GM10248 (cell line): ENCODE measurements around the gene TMEM234.

Experiments
- CTCF ChIA-PET: fragments of 300-600 bp; sonication (Branson Sonifier 250); formaldehyde crosslinking; extraction: SDS; loops from one replicate; lab custom pipeline; 2021; ENCODE audit warnings: antibody characterized with exemption; lab: Yijun Ruan, JAX
- POLR2A ChIA-PET: fragments of 350-650 bp; sonication (Branson Sonifier 250); formaldehyde crosslinking; extraction: SDS; loops from one replicate; lab custom pipeline; 2020; ENCODE audit warnings: antibody characterized with exemption; lab: Yijun Ruan, JAX
- DNase-seq: peaks from one replicate; pipeline ENCODE4 v3.0.0; 2012; ENCODE audit errors: extremely low spot score
- TF ChIP-seq, protein P1 (sequence below): IDR thresholded peaks from 2 replicates; pipeline ENCODE4 v1.5.1; 2012; ENCODE audit warnings: mild to moderate bottlenecking, low read depth; ENCODE audit errors: extremely low read depth, missing control alignments, control extremely low read depth

TMEM234 gene

DNA sequence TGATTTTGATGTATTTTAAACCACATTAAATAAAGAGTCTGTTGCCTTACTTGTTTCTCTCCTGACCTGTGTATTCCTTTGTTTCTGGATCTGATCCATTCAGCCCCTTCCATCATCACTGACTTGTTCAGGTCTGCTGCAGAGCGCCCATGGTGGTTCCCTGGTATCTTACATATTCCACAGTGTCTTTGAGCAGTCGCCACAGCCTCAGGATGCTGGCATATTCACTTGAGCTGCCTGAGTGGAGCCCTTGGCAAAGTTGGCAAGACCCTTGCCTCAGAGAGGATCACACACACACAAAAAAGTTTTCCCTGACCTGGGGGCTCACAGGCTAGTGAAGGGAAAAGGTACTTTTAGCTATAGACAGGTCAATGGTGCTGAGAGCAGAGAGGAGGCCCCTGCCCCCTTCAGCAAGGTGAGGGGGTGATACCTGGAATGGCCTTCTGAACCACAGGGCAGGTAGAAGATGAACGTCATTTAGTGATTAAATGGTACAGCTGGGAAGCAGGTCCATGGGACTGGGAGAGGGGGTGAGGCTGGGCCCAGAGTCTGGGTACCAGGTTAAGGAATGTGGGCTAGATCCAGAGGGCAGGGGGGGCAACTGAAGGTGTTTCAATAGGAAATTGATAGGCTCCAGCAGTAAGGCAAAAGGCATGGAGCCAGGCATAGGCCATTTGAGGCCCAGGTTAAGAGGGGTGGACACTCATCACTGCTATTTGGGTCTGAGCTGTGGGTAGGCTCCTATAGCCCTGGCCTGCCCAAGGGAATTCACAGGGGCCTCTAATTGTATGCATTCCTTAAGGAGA lies 23.7 kb downstream of the TMEM234 start:
- TF ChIP-seq, protein P1, sequence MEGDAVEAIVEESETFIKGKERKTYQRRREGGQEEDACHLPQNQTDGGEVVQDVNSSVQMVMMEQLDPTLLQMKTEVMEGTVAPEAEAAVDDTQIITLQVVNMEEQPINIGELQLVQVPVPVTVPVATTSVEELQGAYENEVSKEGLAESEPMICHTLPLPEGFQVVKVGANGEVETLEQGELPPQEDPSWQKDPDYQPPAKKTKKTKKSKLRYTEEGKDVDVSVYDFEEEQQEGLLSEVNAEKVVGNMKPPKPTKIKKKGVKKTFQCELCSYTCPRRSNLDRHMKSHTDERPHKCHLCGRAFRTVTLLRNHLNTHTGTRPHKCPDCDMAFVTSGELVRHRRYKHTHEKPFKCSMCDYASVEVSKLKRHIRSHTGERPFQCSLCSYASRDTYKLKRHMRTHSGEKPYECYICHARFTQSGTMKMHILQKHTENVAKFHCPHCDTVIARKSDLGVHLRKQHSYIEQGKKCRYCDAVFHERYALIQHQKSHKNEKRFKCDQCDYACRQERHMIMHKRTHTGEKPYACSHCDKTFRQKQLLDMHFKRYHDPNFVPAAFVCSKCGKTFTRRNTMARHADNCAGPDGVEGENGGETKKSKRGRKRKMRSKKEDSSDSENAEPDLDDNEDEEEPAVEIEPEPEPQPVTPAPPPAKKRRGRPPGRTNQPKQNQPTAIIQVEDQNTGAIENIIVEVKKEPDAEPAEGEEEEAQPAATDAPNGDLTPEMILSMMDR: no peak
- POLR2A ChIA-PET: interaction anchor here (1.1 to 1.7 kb wide), 2 partner anchors 19 to 138 kb away, joined by 4 read pairs; partner anchors contain the start of genes MARCKSL1 and TXLNA
- no peak for DNase-seq
- CTCF ChIA-PET: interaction anchor here (0.9 to 2.8 kb wide), 9 partner anchors 10 to 215 kb away, joined by 3 to 17 read pairs (median 4); no protein-coding TSS in a partner anchor

DNA sequence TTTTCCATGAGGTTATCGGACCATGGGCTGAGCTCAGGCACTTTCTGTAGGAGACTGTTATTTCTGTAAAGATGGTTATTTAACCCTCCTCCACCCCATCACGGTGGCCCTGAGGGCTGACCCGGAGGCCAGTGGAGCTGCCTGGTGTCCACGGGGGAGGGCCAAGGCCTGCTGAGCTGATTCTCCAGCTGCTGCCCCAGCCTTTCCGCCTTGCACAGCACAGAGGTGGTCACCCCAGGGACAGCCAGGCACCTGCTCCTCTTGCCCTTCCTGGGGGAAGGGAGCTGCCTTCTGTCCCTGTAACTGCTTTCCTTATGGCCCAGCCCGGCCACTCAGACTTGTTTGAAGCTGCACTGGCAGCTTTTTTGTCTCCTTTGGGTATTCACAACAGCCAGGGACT lies 24.3 kb downstream of the TMEM234 start:
- TF ChIP-seq, protein P1: no peak
- POLR2A ChIA-PET: interaction anchor here (0.8 to 1.7 kb wide), 4 partner anchors 15 to 139 kb away, joined by 3 to 4 read pairs (median 4); partner anchors contain the start of genes MARCKSL1 and TXLNA
- CTCF ChIA-PET: interaction anchor here (0.9 to 2.8 kb wide), 8 partner anchors 10 to 215 kb away, joined by 3 to 17 read pairs (median 4); no protein-coding TSS in a partner anchor
- no peak for DNase-seq

DNA sequence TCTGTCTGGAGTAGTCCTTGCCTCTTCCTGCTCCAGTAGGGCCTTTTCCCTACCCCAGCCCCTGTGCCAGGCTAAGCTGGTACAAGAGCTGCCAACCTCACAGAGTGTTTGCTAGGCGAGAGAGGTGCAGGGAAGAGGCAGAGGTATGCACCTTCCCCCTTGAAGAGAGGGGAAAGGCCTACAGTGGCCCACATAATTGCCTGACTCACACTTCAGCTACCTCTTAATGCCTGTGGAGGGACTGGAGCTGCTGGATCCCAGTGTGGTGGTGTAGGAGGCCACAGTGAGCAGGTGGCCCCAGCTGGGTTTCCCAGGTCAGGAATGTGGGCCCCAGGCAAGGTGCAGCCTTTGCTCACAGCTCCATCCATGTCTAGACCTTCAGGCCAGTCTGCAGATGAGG lies 25.1 kb downstream of the TMEM234 start:
- POLR2A ChIA-PET: interaction anchor here (0.8 to 1.7 kb wide), 5 partner anchors 12 to 140 kb away, joined by 3 to 4 read pairs (median 3); partner anchors contain the start of gene TXLNA
- CTCF ChIA-PET: interaction anchor here (0.9 to 2.8 kb wide), 6 partner anchors 10 to 216 kb away, joined by 3 to 17 read pairs (median 4); no protein-coding TSS in a partner anchor
- no peak for DNase-seq
- TF ChIP-seq, protein P1: no peak

DNA sequence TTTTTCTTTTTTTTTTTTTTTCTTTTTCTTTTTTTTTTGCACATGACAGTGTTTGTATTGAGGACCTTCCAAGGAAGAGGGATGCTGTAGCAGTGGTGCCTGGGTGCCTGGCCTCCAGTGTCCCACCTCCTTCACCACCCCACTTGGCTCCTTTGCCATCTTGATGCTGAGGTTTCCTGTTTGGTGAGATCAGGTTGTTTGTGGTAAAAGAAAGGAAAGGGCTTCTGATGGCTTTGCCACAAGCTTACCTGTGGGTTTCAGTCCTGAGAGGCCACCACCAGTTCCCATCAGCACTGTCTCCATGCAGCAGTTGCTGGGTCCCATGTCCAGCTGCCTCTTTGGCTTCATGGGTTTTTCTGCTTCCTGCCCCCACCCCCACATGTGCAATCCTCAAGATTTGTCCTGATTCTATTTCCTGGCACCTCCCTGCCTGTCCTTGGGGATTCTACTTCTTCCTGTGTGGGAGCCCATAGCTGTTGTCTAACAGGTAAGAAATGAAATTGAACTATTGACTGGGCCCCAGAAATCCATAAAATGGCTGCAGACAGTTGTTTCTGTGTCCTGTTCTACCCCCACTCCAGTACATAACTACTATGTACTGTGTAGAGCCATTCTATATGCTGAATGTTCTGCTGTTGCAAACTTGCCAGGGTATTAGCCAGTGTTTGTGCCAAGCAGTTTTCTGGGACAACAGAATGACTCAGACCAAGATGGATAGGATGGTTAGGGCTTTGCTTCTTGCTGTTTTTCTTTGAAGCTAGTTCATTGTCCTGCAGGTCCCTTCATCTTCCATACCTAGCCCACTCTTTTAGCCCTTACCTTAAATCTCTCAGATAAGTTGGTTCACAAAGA lies 26.0 kb downstream of the TMEM234 start:
- ChIA-PET POLR2A (interaction anchor here (0.6 to 1.4 kb wide), 6 partner anchors 11 to 141 kb away, joined by 3 to 4 read pairs (median 4); partner anchors contain the start of genes MARCKSL1 and TXLNA), CTCF (interaction anchor here (0.9 to 1.7 kb wide), 3 partner anchors 52 to 217 kb away, joined by 3 to 4 read pairs (median 4); no protein-coding TSS in a partner anchor)
- no peak for DNase-seq
- TF ChIP-seq, protein P1: no peak

DNA sequence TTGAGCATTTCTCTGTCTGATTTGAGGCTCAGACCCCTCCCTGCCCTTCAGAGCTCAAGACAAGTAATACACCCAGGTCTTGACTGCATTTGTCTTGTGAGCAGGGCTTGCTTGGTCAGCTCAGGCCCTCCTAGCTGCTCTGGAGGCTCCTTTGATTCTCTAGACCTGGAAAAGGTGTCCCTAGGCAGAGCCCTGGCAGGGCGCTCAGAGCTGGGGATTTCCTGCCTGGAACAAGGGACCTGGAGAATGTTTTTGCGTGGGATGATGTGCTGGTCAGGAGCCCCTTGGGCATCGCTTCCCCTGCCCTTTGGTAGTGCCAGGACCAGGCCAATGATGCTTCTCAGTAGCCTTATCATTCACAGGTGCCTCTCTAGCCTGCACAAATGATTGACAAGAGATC lies 26.6 kb downstream of the TMEM234 start:
- CTCF ChIA-PET: interaction anchor here (1.1 to 1.7 kb wide), 4 partner anchors 11 to 218 kb away, joined by 3 to 8 read pairs (median 4); no protein-coding TSS in a partner anchor
- POLR2A ChIA-PET: interaction anchor here (1.0 to 1.3 kb wide), 2 partner anchors 16 to 140 kb away, joined by 3 to 4 read pairs; partner anchors contain the start of genes MARCKSL1 and TXLNA
- no peak for DNase-seq
- TF ChIP-seq, protein P1: no peak

DNA sequence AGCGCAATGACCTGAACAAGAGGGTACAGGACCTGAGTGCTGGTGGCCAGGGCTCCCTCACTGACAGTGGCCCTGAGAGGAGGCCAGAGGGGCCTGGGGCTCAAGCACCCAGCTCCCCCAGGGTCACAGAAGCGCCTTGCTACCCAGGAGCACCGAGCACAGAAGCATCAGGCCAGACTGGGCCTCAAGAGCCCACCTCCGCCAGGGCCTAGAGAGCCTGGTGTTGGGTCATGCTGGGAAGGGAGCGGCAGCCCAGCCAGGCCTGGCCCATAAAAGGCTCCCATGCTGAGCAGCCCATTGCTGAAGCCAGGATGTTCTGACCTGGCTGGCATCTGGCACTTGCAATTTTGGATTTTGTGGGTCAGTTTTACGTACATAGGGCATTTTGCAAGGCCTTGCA lies 27.2 kb downstream of the TMEM234 start:
- DNase-seq: no peak
- TF ChIP-seq, protein P1: no peak
- POLR2A ChIA-PET: interaction anchor here (1.0 to 1.3 kb wide), 2 partner anchors 16 to 141 kb away, joined by 3 to 4 read pairs; partner anchors contain the start of genes MARCKSL1 and TXLNA
- CTCF ChIA-PET: interaction anchor here (1.1 to 1.7 kb wide), 4 partner anchors 11 to 218 kb away, joined by 3 to 8 read pairs (median 4); no protein-coding TSS in a partner anchor
